Measurements from ENCODE around the gene SLC15A3.

- TF ChIP-seq CTCF (IDR thresholded peaks at IDR 0.05), result no peak
- TF ChIP-seq POLR2AphosphoS5 (IDR thresholded peaks at IDR 0.05), result no peak
- TF ChIP-seq POLR2A (IDR thresholded peaks at IDR 0.05), result no peak
Measured at GRCh38 chr11:60919320-60919719, 32.7 kb downstream of the SLC15A3 start.

Data from prostate gland (tissue), 2 donors.